ENCODE results near the gene C1orf35.

C1orf35 gene

DNA sequence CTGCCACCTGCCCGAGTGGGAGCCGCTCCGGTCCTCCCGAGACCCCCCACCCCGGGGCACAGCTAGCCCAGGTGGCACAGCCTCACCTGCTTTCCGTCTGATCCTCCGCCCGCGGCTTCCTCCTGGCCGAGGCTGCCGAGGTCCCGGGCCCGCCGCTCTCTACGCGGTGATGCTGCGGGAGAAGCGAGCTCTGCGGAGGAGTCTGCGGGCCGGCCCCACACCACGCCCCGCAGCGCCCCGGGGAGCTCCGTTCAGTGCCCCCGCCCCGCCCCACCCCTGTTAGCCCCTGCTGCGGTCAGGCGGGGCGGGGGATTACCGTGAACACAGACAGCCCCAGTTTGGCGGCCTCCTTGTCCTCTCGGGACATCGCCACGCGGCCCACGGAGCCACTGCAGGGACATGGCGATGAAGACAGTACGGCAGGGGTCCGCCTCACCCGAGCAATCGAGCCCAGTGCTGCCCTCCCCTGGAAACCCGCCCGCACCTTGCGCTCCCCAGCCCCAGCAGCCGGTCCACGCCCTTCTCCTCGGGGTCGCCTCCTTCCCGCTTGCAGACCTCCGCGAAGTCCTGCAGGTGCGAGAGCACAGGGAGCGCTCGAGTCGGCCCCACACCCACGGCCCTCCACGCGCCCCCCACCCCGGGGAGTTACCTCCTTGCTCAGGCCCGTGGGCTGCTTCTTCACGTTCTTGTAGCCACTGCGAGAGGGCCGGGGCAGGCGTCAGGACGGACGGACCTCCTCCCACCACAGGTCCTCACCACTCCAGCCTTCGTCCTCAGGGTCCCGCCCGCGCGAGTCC lies 933 bp downstream of the C1orf35 start:
- H3K9me3 ChIP-seq (replicated peaks; ENCODE audit: insufficient read depth, low read length) = no peaks in the 10 kb centered on the region
- H3K9ac ChIP-seq (ENCODE audit: low read length) = peak overlapping the region; percentile 59
- H3F3A ChIP-seq (ENCODE audit: insufficient read depth, low read length) = peaks cover 60% of the 10 kb centered on the region
- no peak for TF ChIP-seq EZH2 (optimal IDR thresholded peaks at IDR 0.05; ENCODE audit: low read depth, low read length)
- TF ChIP-seq, protein P1, sequence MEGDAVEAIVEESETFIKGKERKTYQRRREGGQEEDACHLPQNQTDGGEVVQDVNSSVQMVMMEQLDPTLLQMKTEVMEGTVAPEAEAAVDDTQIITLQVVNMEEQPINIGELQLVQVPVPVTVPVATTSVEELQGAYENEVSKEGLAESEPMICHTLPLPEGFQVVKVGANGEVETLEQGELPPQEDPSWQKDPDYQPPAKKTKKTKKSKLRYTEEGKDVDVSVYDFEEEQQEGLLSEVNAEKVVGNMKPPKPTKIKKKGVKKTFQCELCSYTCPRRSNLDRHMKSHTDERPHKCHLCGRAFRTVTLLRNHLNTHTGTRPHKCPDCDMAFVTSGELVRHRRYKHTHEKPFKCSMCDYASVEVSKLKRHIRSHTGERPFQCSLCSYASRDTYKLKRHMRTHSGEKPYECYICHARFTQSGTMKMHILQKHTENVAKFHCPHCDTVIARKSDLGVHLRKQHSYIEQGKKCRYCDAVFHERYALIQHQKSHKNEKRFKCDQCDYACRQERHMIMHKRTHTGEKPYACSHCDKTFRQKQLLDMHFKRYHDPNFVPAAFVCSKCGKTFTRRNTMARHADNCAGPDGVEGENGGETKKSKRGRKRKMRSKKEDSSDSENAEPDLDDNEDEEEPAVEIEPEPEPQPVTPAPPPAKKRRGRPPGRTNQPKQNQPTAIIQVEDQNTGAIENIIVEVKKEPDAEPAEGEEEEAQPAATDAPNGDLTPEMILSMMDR (IDR thresholded peaks at IDR 0.05; ENCODE audit: low read length) = peak; percentile 42
- peak overlapping the region; percentile 82 for H3K4me2 ChIP-seq (ENCODE audit: low read depth, low read length)
- H3K36me3 ChIP-seq (replicated peaks; ENCODE audit: insufficient read depth, low read length) = peaks cover 16% of the 10 kb centered on the region; the same call in 1 of the 2 replicates
- H3K27ac ChIP-seq (ENCODE audit: low read length) = peak overlapping the region; percentile 27; the same call in 1 of the 2 replicates
- peak overlapping the region; percentile 90 for H3K4me3 ChIP-seq (ENCODE audit: low read length)
- H3K79me2 ChIP-seq (ENCODE audit: low read length) = peaks cover 65% of the 10 kb centered on the region
- H2AFZ ChIP-seq (ENCODE audit: low read length) = peak overlapping the region; percentile 47; the same call in 1 of the 2 replicates
- H3K27me3 ChIP-seq (replicated peaks; ENCODE audit: insufficient read depth, low read length) = no peaks in the 10 kb centered on the region
- peaks cover 28% of the 10 kb centered on the region for H4K20me1 ChIP-seq (ENCODE audit: insufficient read depth, low read length)
- peak; percentile 60 for DNase-seq
- H3K9me2 ChIP-seq (replicated peaks; ENCODE audit: insufficient read depth, low read length) = no peaks in the 10 kb centered on the region
- peaks cover 13% of the 10 kb centered on the region for H3K4me1 ChIP-seq (ENCODE audit: low read length)

DNA sequence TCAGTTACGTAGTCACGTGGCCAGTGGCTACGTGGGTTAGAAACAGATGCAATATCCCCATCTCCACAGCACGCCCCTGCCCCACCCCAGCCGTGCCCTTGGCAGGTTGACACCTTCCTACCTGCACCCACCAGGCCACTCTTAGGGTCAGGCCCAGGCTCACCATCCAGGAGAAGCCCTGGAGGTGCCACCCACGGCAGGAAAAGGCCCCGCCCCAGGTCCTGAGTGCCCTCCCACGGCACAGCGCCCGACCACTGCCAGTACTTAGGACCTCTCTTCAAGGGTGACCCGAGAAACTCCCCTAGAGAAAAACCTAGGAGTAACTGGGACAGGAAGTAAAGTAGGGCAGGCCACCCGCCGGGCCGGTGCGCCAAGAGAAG lies 1.5 kb downstream of the C1orf35 start:
- peaks cover 34% of the 10 kb centered on the region for H4K20me1 ChIP-seq (ENCODE audit: insufficient read depth, low read length)
- peak overlapping the region; percentile 59; the same call in 1 of the 2 replicates for H3K9ac ChIP-seq (ENCODE audit: low read length)

DNA sequence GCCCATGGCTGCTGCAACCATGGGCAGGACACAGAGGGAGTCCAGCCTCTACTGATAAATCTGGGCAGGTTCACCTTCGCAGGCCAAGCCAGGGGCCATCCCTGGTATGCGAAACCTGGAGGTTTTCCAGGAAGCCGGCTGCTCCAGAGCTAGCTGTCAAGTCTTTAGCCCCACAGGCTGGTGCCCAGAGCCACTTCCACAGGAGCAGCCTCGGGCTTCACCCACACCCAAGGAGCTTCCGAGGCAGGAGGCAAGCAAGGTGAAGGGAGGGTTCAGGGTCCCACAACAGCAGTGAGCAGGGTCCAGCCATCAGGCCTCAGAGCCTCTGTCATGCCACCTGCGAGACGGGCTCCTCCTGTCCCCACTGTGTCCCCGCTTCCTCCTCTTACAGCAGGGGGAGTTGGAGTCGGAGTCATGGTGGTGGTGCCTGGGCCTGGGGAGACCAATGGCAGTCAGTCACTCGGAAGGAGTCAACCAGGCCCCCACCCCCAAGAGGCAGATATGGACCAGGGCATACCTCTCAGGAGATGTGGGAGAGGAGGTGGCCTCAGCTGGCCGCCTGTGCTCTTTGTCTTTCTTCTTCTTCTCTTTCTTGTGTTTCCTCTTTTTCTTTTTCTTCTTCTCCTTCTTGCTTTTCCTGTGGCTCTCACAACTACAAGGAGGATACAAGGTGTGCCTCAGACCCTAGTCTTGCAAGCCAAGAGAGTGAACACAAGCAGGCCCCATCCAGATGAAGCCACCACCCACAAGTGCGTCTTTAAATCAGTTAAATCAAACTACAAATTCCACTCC lies 2.1 kb downstream of the C1orf35 start:
- peaks cover 16% of the 10 kb centered on the region; the same call in 1 of the 2 replicates for H3K36me3 ChIP-seq (replicated peaks; ENCODE audit: insufficient read depth, low read length)
- H3K9me2 ChIP-seq (replicated peaks; ENCODE audit: insufficient read depth, low read length) = no peaks in the 10 kb centered on the region
- no peaks in the 10 kb centered on the region for H3K9me3 ChIP-seq (replicated peaks; ENCODE audit: insufficient read depth, low read length)
- H3K4me1 ChIP-seq (ENCODE audit: low read length) = peaks cover 13% of the 10 kb centered on the region
- peaks cover 39% of the 10 kb centered on the region for H4K20me1 ChIP-seq (ENCODE audit: insufficient read depth, low read length)
- no peak for DNase-seq
- H3K79me2 ChIP-seq (ENCODE audit: low read length) = peaks cover 68% of the 10 kb centered on the region
- H3K27me3 ChIP-seq (replicated peaks; ENCODE audit: insufficient read depth, low read length) = no peaks in the 10 kb centered on the region
- H3K4me2 ChIP-seq (ENCODE audit: low read depth, low read length) = peak overlapping the region; percentile 82
- H3K9ac ChIP-seq (ENCODE audit: low read length) = peak overlapping the region; percentile 59; the same call in 1 of the 2 replicates
- TF ChIP-seq, protein P1 (IDR thresholded peaks at IDR 0.05; ENCODE audit: low read length) = no peak
- TF ChIP-seq EZH2 (optimal IDR thresholded peaks at IDR 0.05; ENCODE audit: low read depth, low read length) = no peak
- TF ChIP-seq EZH2phosphoT487 (IDR thresholded peaks at IDR 0.05; ENCODE audit: low read length) = no peak
- H2AFZ ChIP-seq (ENCODE audit: low read length) = no peak overlapping the region
- H3K4me3 ChIP-seq (ENCODE audit: low read length) = peak overlapping the region; percentile 90; the same call in 1 of the 2 replicates
- H3K27ac ChIP-seq (ENCODE audit: low read length) = peak overlapping the region; percentile 1; the same call in 1 of the 2 replicates
- peaks cover 67% of the 10 kb centered on the region for H3F3A ChIP-seq (ENCODE audit: insufficient read depth, low read length)

More for the DNA sequence above, 1.5 kb downstream of the C1orf35 start:
- peaks cover 65% of the 10 kb centered on the region for H3K79me2 ChIP-seq (ENCODE audit: low read length)
- no peak overlapping the region for H2AFZ ChIP-seq (ENCODE audit: low read length)
- no peaks in the 10 kb centered on the region for H3K9me2 ChIP-seq (replicated peaks; ENCODE audit: insufficient read depth, low read length)
- peaks cover 16% of the 10 kb centered on the region; the same call in 1 of the 2 replicates for H3K36me3 ChIP-seq (replicated peaks; ENCODE audit: insufficient read depth, low read length)
- no peaks in the 10 kb centered on the region for H3K9me3 ChIP-seq (replicated peaks; ENCODE audit: insufficient read depth, low read length)
- H3K4me2 ChIP-seq (ENCODE audit: low read depth, low read length) = peak overlapping the region; percentile 82
- TF ChIP-seq, protein P1 (IDR thresholded peaks at IDR 0.05; ENCODE audit: low read length) = no peak
- TF ChIP-seq EZH2 (optimal IDR thresholded peaks at IDR 0.05; ENCODE audit: low read depth, low read length) (no peak), EZH2phosphoT487 (IDR thresholded peaks at IDR 0.05; ENCODE audit: low read length) (no peak)
- H3F3A ChIP-seq (ENCODE audit: insufficient read depth, low read length) = peaks cover 64% of the 10 kb centered on the region
- peaks cover 13% of the 10 kb centered on the region for H3K4me1 ChIP-seq (ENCODE audit: low read length)
- H3K4me3 ChIP-seq (ENCODE audit: low read length) = peak overlapping the region; percentile 90
- DNase-seq = no peak
- H3K27me3 ChIP-seq (replicated peaks; ENCODE audit: insufficient read depth, low read length) = no peaks in the 10 kb centered on the region
- H3K27ac ChIP-seq (ENCODE audit: low read length) = peak overlapping the region; percentile 1; the same call in 1 of the 2 replicates
